HG03575 (cell line): ENCODE results near the gene PIK3R6.
"Not testable (repeated sequence)": the region's sequence is repeated elsewhere in the genome, so short reads cannot be mapped to it uniquely, and the experiment has no call there.

Source experiments
- ATAC-seq: cut with Tn5 transposase; IDR thresholded peaks from one replicate; pipeline ENCODE4 v1.9.1; 2021; ENCODE audit not compliant: unreplicated experiment, insufficient number of reproducible peaks, low FRiP score; ENCODE audit errors: extremely low read depth

The PIK3R6 gene

DNA sequence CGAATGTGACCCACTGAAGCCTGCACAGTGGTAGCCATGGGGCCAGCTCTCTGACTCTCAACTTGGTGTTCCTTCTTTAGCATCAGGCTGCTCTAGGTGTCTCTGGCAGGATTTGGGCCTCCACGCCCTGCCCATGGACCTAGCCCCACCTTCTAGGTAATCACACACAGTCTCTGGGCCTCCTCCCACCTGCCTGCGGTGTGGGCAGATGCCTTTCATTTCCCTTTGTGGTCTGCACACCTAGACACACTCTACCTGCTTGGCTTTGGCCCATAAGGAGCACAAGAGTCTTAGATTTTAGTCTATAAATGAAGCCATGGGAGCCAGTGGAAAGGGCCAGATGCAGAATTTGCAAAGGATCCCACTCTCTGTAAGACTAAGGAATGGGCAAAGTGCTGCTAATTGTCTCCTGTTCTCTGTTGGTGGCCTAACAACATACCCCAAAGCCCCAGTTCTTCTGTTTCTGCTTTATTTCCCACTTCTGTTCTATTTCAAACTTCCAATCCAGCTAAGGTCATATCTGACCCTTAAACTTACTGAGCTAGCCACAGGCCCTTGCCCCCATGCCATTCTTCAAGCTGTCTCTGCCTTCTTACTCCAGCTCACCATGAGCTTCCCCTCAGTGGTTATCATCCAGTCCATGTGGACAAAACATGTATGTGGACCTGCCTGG, 61.1 kb downstream of the PIK3R6 start:
- no peak for ATAC-seq

DNA sequence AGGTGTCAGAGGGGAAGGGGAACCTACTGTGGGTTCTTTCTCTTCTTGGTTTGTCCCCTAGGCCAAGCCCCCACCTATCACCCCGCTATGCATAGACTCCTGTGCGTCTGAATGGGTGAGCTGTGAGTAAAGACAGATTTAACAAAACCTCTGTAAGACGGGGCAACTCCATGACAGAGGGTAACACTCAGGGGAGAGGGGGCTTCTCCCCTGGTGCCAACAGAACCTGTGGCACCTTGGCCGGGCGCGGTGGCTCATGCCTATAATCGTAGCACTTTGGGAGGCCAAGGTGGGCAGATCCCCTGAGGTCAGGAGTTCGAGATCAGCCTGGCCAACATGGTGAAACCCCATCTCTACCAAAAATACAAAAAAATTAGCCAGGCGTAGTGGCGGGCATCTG, 62.1 kb downstream of the PIK3R6 start:
- not testable (repeated sequence) for ATAC-seq

DNA sequence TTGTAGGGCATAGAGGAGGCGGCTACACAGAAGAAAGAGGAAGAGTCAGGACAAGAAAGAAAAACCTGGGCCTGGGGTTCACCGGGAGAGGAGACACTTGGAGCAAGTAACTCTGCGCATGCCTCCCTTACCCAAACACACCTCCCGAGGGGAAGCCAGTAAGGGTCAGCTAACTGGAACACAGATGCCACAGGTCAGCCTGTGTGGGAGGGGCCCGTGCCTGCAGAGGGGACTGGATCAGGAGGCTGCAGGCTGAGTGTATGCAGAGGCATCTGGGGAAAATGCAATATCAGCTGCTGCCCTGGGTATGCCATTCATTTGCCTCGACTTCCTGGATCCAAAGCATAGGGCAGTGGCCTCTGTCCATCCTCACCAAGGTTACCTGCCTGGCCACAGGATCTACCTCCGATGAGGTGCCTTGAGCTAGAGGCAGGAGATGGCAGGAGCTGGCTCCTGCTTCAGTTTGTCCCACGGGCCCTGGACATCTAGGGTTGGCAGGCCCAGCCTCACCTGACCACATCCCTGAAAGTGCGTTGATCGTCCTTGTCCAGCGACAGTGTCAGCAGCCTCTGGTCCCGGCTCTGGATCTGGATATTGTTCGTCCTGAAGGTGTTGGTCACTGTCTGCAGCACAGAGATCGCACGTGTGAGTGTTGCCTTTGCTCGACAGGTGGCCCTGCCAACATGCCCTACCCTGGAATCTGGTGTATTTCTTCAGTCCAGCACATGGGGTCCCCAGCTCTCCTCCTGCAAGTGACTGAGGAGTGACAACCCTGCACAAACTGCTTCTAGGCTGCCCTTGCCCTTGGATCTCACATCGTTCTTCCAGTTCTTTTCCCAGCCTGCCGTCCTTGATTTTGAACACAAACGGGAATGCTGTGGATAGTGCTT, 63.7 kb downstream of the PIK3R6 start:
- no peak for ATAC-seq

DNA sequence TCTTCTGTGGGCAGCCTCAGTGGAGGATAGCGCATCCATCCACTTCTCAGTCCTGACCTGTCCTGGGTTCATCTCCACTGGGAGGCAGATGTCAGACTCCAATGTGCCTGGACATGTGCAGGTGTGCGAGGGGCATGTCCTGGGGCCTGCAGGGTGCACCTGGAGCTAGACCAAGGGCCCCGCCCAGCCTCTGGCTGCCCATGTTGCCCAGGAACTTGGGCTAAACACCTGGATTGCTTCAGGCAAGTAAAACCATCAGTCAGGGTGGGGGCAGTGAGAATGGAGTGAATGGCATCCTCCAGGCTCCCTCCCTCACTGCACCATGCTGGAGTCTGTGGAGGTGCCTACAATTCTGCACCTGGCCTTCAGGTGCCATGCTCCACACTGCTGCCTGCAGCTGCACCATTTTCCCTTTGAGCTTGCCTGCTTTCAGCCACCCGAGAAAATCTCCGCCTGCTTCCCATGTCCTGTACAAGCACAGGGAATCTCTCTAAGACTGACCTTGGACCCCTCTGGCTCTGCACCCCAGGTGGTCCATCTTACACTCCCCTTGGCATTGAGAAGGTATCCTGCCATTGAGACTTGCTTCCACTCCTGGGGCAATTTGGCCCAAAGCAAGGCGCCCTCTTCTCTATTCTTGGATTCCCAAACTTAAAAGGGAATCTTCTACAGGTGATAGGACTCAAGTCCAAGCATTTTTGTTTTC, 66.2 kb downstream of the PIK3R6 start:
- no peak for ATAC-seq

DNA sequence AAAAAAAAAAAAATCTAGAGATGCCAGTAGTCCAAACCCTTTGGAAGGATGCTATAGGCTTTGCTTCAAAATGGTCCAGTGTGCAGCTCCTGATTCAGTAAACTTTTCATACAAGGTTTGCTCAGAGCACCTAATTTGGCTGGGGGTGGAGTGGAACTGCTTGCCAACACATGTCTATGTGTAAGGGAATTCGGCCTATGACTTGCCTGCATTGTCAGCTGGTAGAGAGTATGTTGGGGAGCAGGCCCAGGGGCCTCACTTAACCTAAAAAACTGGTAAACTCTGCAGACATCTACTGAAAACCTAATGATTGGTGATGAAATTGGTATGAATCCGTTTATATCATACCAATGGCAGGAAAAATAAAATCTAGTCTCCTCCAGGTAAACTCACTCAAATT, 66.8 kb downstream of the PIK3R6 start:
- ATAC-seq: no peak

DNA sequence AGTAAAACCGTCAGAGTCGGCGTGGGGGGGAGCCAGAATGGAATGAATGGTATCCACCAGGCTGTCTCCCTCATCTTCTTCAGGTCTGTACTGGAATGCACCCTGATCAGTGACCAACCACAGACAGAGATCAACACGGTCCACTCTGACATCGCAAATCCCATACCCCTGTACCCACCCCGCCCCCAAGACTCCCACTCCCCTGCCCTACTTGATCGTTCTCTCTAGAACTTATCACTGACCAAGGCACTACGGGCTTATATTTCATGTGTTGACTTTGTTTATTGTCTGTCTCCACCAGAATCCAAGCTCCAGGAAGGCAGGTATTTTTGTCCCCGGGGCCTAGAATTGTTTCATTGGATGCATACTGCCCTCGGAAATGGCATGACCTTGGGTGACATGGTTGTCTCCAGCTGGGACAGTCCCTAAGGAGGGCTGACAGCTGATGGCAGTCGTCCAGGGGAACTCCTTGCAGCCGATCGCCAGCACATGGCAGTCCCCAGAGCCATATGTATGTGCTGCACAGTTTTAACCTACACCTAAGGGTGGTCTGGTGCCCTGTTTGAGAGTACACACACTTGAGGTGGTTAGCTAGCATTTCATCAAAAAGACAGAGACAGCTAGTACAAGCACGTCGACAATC, 67.8 kb downstream of the PIK3R6 start:
- ATAC-seq: no peak

DNA sequence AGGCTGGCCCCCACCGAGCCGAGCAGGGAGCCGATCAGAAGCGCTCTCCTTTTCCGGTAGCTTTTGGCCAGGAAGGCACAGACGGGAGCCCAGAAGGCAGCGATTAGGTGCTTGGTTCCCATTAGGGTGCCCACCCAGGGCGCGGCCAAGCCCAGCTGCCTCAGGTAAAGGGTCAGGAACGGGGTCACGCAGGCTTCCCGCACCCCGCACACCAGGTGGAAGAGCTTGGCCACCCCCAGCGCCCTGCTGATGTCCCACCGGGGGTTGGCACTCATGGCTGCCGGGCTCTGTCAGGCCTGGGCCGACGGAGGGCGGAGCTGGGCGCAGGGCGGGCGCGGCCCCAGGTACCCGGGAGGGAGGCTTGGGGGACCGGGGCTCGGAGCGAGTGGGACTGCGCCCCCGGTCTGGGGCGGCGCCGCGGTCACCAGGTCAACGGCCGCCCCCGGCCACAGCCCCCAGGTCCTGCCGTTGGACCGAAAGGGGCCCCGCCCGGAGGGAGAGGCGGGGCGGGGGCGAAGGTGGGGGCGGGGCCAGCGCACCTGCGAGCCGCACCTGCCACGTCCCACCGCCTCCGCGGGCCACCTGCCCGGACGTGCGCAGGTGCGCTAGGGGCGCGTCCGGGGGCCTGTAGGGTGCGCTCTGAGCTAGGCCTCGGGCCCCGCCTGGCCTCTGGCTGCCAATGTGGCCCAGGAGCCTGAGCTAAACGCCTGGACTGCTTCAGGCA, 68.5 kb downstream of the PIK3R6 start, which contains the start of gene MFSD6L:
TSS of gene MFSD6L (minus strand) at position 520 of the 724 bp plus-strand sequence. CDS start at position 275, 245 bp downstream.
- no peak for ATAC-seq

DNA sequence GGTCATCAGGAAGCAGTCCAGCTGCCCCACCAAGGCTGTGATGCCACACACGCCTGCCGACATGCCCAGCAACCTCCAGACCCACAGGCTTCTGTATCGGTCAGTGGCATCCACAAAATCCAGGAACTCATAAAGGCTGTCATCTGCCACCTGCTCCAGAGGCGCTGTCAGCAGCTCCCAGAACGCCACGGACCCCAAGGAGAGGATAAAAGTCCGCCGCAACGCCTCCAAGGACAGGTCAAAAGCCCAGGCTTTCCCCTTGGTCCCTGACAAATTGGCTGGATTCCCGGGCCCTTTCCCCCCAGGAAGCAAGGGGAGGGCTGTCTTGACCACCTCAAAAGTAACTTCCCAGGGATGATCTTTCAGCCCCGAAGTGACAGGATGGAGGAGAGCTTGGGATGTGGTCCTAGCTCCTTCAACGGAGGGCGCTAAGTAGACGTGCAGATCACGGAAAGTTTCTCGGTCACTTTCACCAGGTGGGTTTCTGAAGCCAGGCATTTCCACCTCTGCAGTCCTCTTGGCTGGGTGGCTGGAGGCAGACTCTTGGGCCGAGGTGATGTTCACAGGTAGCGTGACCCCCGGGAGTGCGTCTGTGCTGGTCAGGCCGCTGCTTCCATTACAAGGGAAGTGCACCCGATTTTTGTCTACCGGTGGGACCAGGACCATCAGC, 69.2 kb downstream of the PIK3R6 start:
- ATAC-seq: no peak

DNA sequence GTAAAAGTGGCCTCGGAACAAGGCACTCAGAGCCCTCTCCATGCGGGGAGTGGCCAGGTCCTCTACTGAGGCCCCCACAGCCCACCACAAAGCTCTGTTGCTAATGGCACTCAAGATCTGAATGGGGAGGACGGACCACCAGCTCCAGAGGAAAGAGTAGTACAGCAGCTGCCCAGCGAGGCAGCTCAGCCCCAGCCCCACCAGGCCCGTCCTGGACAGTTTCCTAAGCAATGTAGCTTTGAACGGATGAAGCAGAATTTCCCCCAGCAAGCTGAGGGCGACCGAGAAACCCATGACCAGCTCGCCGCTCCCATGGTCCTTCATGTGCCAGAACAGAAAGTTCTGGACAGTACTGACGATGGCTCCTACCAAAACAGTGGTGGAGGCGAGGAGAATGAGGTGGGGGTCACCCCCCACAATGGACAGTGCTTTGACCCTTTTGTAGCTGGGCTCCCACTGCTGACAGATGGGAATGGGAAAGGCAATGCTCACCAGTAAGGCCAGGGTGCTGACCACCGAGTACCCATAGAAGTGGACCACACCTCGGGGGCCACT, 69.8 kb downstream of the PIK3R6 start:
- no peak for ATAC-seq

DNA sequence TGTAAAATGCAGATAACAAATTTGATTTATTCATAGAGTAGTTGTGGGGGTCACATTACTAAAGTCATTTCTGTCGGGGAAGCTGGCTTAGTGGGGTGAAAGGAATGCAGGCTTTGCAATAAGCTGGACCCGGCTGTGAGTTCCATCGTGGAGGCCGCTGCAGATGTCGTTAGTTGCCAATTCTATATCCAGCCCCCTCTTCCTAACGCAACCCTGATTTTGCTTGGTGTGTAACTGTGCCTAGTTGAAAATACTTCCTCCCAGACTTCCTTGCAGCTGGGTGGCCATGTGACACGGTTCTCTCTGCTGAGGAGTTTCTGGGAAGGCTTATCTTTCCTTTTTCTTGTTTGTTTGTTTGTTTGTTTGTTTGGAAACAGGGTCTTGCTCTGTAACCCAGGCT, 72.8 kb downstream of the PIK3R6 start:
- ATAC-seq: no peak

DNA sequence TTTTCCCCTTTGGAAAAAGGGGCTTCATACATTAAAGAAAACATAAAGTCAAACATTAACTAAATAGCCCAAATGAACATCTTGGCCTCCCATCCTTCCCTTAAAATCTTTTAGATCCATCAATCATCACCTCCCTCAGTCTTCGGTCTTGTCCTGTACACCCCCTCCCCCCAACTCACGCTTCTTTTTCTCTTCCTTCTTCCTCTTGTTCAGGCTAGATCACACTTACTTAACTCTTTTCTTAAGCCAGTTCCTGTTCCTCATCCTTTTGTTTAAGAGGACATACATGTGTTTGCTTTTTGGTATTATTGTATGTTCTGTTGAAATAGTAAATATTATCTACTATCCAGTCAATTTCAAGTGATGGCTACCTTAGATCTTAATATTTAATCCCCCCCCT, 73.8 kb downstream of the PIK3R6 start:
- no peak for ATAC-seq

DNA sequence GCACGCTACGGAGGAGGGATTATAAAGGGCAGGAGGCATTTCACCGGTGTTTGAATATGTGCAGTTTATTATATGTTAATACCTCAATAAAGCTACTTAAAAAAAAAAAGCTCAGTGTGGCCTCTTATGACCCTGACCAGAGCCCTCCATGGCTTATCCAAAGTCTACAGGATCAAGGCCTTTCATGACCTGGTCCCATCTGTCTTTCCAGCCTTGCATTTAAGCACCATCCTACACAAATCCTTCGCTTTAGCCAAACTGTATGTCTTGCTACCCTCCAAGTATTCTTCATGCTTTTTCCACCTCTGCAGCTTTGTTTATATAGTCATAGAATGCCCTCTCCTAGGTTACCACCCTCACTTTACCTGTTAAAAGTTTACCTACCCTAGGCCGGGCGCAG, 74.8 kb downstream of the PIK3R6 start:
- no peak for ATAC-seq

DNA sequence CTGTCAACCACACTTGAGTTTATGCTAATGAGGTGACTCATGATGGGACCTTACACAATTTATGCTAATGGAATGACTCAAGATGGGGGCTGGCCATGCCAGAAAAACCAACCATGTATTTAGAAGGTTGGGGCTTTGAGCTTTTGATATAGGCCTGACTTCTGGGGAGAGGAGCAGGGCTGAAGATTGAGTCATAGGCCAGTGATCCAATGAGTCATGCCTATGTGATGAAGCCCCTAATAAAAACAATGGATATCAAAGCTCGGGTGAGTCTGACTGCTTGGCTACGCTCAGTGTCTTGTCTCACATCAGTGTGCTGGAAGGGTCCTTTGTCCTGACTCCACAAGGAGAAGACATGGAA, 75.6 kb downstream of the PIK3R6 start:
- no peak for ATAC-seq

DNA sequence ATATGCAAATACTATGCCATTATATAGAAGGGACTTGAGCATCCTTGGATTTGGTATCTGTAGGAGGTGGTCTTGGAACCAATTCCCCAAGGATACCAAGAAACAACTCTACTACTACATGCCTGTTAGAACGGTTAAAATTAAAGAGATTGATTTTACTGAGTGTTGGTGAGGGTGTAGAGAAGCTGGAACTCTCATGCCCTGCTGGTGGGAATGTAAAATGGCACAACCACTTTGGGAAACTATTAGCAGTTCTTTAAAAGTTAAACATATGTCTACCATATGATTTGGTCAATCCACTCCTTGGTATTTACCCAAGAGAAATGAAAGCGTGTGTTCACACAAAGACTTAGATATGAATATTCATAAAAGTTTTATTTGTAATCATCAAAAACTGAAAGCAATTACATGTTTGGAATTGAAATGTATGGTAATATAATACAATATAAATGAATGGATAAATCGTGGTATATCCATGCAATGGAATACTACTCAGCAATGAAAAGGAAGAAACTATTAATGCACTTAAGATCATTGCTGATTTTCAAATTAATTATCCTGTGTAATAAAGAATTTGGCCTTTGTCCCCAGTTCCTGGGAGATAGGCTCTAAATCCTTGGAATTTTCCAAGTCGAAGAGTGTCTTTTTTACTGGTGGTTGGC, 76.1 kb downstream of the PIK3R6 start:
- ATAC-seq: no peak

DNA sequence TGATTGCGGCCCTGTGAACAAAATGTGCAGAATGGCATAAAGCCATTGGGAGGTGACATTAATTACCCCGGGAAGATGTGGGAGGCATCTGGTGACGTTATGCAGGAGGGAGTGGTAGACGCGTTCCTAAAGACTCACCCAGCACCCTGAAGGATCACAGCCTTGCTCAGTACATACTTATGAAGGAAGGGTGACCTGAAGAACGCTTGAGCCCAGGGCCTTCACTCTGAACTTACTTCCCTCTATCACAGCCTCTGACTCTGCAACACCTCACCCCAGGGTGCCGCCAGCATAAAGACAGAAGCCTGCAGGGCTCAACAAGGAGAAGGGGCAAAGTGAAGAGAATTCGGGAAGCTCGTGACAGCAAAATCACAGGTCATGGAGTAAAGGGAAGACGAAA, 77.7 kb downstream of the PIK3R6 start:
- no peak for ATAC-seq

DNA sequence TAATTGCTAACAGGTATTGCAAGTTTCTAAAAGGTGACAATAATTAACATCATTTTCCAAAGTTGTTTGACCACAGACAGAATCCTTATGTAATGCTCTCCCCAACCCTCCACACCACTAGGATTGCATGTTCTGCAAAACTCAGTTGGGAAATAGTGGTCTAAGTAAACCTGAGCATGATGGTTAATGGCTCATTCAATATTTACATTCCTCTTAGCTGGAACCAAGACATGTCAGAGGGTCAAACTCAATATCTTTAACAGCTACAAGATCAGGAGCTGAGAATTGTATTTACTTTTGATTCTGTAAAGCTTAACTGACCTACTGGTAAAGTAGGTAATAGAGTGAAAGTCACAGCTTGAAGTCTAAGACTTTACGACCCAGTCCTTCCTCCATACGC, 78.5 kb downstream of the PIK3R6 start:
- no peak for ATAC-seq

DNA sequence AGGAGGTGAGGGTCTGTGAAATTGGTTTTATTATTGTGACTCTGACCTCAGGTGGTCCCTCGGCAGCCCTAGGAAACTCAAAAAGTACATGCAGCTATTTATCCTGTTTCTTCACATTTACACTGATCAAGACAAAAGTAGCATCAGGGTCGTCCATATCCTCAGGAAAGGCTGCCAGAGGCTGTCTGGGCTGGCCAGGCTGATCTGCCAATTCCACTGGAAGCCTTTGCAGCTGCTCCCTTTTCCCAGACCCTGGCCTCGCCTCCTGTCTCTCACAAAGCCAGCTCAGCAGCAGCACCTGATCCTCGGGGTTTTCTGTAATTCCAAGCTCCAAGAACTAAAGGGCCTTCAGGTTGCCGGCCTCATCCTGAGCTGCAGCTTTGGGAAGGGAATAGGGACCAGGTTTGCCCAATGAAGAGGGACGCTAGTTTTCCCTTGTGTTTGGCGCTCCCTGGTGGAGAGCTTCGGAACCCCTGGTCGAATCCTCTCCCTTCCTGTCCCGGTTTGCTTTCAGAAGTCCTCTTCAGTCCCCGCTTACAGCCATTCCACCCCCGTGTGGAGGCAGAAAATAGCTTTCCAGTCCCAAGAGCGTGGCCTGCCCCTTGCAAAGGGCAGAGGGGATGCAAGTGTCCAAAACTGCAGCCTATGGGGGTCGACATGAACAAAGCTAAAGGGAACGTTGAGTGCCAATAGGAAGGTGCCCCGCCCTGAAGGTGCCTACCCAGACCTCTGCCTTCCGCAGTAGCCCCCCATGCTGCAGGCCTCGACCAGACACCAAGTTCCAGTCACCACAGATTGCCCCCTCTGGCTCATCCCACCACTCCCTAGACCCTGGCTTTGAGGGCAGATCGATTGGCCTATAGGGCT, 81.7 kb downstream of the PIK3R6 start:
- ATAC-seq: no peak
